OCI-LY1 (cell line): Measurements from ENCODE around the gene JAK1.

Experiments used
- H2AFZ ChIP-seq: fragments of 200-600 bp; sonication (generic), shearing (Covaris generic); 2 replicates; pipeline ENCODE4 v1.6.0; 2014; ENCODE audit warnings: antibody characterized with exemption, mild to moderate bottlenecking, low read length
- H3F3A ChIP-seq: fragments of 200-600 bp; sonication (generic), shearing (Covaris generic); 2 replicates; pipeline ENCODE4 v1.6.0; 2014; ENCODE audit warnings: mild to moderate bottlenecking, antibody characterized with exemption, low read length, moderate library complexity; ENCODE audit not compliant: insufficient read depth
- H3K27ac ChIP-seq: fragments of 200-600 bp; sonication (generic); 2 replicates; pipeline ENCODE4 v1.5.1; 2014; ENCODE audit warnings: low read length, mixed run types, mild to moderate bottlenecking, low read depth; ENCODE audit not compliant: poor library complexity, severe bottlenecking
- H3K27me3 ChIP-seq: fragments of 200-600 bp; sonication (generic); 2 replicates; pipeline ENCODE4 v1.6.0; 2014; ENCODE audit warnings: antibody characterized with exemption, mild to moderate bottlenecking, low read length, moderate library complexity; ENCODE audit not compliant: insufficient read depth
- H3K36me3 ChIP-seq: fragments of 200-600 bp; sonication (generic); 2 replicates; pipeline ENCODE4 v1.6.1; 2014; ENCODE audit warnings: mild to moderate bottlenecking, antibody characterized with exemption, low read length, moderate library complexity, mixed read lengths; ENCODE audit not compliant: insufficient read depth
- H3K4me1 ChIP-seq: fragments of 200-600 bp; sonication (generic); 2 replicates; pipeline ENCODE4 v1.5.1; 2014; ENCODE audit warnings: mild to moderate bottlenecking, low read length, moderate library complexity; ENCODE audit not compliant: insufficient read depth, severe bottlenecking
- H3K4me2 ChIP-seq: fragments of 200-600 bp; sonication (generic), shearing (Covaris generic); 2 replicates; pipeline ENCODE4 v1.6.1; 2014; ENCODE audit warnings: low read length
- H3K4me3 ChIP-seq: fragments of 200-600 bp; sonication (generic); 2 replicates; pipeline ENCODE4 v1.5.1; 2014; ENCODE audit warnings: low read length, low read depth, mild to moderate bottlenecking, mixed read lengths; ENCODE audit not compliant: poor library complexity, severe bottlenecking
- H3K79me2 ChIP-seq: fragments of 200-600 bp; shearing (Covaris generic); 2 replicates; pipeline ENCODE4 v1.6.1; 2016; ENCODE audit warnings: mixed run types, low read length, mixed read lengths; ENCODE audit not compliant: insufficient read depth
- H3K9ac ChIP-seq: fragments of 200-600 bp; sonication (generic), shearing (Covaris generic); 2 replicates; pipeline ENCODE4 v1.6.1; 2014; ENCODE audit warnings: mild to moderate bottlenecking, low read length, mixed read lengths
- H3K9me2 ChIP-seq: fragments of 200-600 bp; sonication (generic), shearing (Covaris generic); 2 replicates; pipeline ENCODE4 v1.6.1; 2014; ENCODE audit warnings: low read depth, mild to moderate bottlenecking, low read length, mixed read lengths
- H3K9me3 ChIP-seq: fragments of 200-600 bp; shearing (Covaris generic); 2 replicates; pipeline ENCODE4 v1.6.1; 2014; ENCODE audit warnings: low read length, mixed read lengths
- H4K20me1 ChIP-seq: fragments of 200-600 bp; sonication (generic), shearing (Covaris generic); 2 replicates; pipeline ENCODE4 v1.6.0; 2016; ENCODE audit warnings: mild to moderate bottlenecking, low read length; ENCODE audit not compliant: insufficient read depth
- CTCF ChIP-seq: fragments of 200-600 bp; sonication (generic), shearing (Covaris generic); IDR thresholded peaks from 2 replicates; pipeline ENCODE4 v1.5.1; 2017; ENCODE audit warnings: mild to moderate bottlenecking, antibody characterized with exemption, low read length, moderate library complexity, mixed read lengths
- EZH2 ChIP-seq: fragments of 200-600 bp; sonication (generic), shearing (Covaris generic); IDR thresholded peaks from 2 replicates; pipeline ENCODE4 v1.8.0; 2017; ENCODE audit warnings: borderline replicate concordance, mixed run types, mild to moderate bottlenecking, antibody characterized with exemption, low read length, moderate library complexity, mixed read lengths

JAK1 gene

GRCh38 chr1:64839261-64839660 lies 127.1 kb downstream of the JAK1 start:
- Histone ChIP-seq H3F3A (no peaks in the 10 kb centered on the region), H3K36me3 (peaks cover 48% of the 10 kb centered on the region), H3K9me3 (no peaks in the 10 kb centered on the region), H4K20me1 (no peaks in the 10 kb centered on the region), H3K4me1 (no peaks in the 10 kb centered on the region), H3K27me3 (no peaks in the 10 kb centered on the region), H3K4me3 (no peak overlapping the region), H3K4me2 (no peak overlapping the region), H3K27ac (no peak overlapping the region), H3K79me2 (no peaks in the 10 kb centered on the region), H3K9me2 (no peaks in the 10 kb centered on the region), H3K9ac (no peak overlapping the region), H2AFZ (no peak overlapping the region)
- TF ChIP-seq CTCF (no peak), EZH2 (no peak)

GRCh38 chr1:64838486-64838885 lies 127.9 kb downstream of the JAK1 start:
- Histone ChIP-seq H3K9me2 (no peaks in the 10 kb centered on the region), H3K9me3 (no peaks in the 10 kb centered on the region), H3K79me2 (no peaks in the 10 kb centered on the region), H3K36me3 (peaks cover 51% of the 10 kb centered on the region), H3K4me2 (no peak overlapping the region), H3K27me3 (no peaks in the 10 kb centered on the region), H3K4me3 (no peak overlapping the region), H3F3A (no peaks in the 10 kb centered on the region), H2AFZ (no peak overlapping the region), H3K9ac (no peak overlapping the region), H3K27ac (no peak overlapping the region), H3K4me1 (no peaks in the 10 kb centered on the region), H4K20me1 (no peaks in the 10 kb centered on the region)
- TF ChIP-seq EZH2 (no peak), CTCF (no peak)

GRCh38 chr1:64836802-64837201 lies 129.5 kb downstream of the JAK1 start:
- no peak overlapping the region for H3K4me3 ChIP-seq
- H4K20me1 ChIP-seq, result no peaks in the 10 kb centered on the region
- no peaks in the 10 kb centered on the region for H3K4me1 ChIP-seq
- H3K9me2 ChIP-seq, result no peaks in the 10 kb centered on the region
- peaks cover 61% of the 10 kb centered on the region for H3K36me3 ChIP-seq
- no peaks in the 10 kb centered on the region for H3K9me3 ChIP-seq
- H3K4me2 ChIP-seq, result no peak overlapping the region
- no peaks in the 10 kb centered on the region for H3K27me3 ChIP-seq
- H3K79me2 ChIP-seq, result no peaks in the 10 kb centered on the region
- TF ChIP-seq CTCF (no peak), EZH2 (no peak)
- no peak overlapping the region for H3K27ac ChIP-seq
- no peak overlapping the region for H3K9ac ChIP-seq
- H3F3A ChIP-seq, result no peaks in the 10 kb centered on the region
- H2AFZ ChIP-seq, result no peak overlapping the region
